Activated CD8-positive, alpha-beta memory T cell treated with anti-CD3 and anti-CD28 coated beads, Interleukin-2, amount 50 U/mL, for 24 hours (primary cell): ENCODE data around the gene CTSC.

Experiments used
- DNase-seq: peaks from one replicate; pipeline ENCODE4 v3.0.0-alpha.2; 2020; ENCODE audit errors: extremely low read depth

CTSC gene

DNA sequence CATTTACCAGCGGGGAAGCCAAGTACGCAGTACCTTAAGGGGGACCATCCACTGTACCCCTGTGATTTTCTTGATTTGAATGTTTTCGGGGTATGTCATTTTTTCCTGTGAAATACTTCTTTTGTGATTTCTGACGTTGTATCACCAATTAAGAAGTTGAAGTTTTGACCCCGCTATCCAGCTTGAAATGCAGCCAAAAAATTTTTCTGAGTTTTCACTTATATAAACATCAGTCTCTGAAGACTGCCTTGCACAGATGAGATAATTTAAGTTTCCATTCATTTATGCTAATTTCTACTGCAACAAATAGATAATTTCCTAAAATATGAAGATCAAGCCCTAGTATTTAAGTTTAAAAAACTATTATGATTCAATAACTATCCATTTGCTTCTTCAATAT lies 20.0 kb downstream of the CTSC start:
- DNase-seq = no peak

DNA sequence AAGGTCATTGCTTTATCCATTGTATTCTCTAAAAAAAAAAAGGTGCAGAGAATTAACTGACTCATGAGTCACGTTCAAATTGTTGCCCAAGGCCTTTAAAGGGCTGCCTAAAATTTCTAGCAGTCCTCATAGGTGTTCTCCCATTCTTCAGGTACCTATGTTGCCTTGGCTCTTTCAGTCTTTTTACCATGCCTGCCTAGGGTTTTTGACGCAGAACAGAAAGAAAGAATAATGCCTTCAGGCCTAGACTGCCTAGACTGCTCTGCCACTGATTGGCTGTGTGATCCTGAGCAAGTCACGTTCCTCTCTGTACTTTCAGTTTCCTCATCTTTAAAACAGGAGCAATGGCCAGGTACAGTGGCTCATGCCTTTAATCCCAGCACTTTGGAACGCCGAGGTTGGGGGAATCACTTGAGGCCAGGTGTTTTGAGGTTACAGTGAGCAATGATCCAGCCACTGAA lies 21.5 kb downstream of the CTSC start:
- no peak for DNase-seq

GRCh38 chr11:88315015-88315414 lies 22.5 kb downstream of the CTSC start:
- DNase-seq = no peak

DNA sequence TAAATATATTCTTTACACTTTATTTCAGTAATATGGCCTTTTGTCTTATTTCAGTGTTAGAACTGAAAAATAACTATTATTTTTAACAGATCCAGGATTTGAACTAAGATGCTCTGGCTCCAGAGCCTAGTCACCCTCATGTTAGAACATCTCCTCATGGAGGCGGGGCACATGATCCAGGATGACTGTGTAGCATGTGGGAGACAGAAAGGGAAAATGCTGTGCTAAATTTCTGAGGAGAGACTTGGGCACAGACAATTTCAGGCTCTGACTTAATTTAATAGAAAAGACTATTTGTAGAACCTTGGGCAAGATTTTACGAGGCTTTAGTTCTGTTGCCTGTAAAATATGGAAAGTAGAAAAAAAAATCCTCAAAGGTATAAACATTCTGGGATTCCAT lies 24.1 kb downstream of the CTSC start:
- no peak for DNase-seq

DNA sequence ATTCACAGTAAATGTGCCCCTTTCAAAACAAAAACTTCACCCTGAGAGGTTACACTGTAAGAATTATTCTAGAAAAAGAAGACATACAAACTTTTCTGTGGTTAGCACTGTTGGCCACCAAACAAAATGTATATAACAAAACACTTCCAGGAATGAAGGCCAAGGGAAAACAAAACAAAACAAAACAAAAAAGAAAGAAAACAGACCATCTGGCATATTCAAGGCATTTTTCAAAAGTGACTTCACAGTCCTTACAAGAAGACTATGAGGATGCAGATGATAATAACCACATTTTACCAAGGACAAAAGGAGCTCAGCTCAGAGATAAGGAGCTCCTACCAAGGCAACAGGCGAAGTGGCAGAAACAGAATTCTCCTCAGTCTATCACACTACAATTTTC lies 24.9 kb downstream of the CTSC start:
- no peak for DNase-seq

DNA sequence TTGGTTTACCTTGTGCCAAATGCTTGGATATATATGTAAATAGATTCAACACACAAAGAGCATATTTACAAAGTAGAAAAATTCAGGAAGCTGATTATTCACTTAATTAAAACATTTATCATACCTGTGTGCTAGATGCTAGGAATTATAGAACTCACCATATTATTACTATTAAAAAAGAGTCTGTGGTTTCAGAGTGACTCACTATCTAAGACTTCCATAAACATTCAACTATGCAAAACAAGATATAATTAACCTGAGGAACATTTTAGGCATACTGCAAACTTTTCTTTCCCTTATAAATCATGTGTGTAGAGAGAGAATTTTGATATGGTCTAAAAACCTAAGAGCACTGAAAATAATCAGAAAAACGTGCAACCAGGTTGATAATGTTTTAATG lies 27.3 kb downstream of the CTSC start:
- DNase-seq = no peak

DNA sequence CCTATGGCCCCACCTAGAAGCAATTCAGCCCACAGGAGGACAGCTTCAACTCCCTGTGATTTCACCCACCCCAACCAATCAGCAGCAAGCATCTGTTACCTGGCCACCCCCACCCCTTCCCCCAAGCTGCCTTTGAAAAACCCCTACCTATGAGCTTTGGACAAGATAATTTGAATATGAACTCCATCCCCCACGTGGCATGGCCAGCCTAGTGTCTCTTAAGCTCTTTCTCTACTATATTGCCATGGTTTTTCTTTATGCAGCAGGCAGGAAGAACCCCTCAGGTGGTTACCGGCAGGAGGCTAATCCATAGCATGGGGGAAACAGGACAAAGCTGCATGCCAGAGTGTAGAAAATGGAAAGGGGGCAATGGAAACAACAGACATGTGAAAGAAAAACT lies 29.0 kb downstream of the CTSC start:
- DNase-seq = no peak

- DNase-seq = no peak
These were observed 29.6 kb downstream of the CTSC start for GRCh38 chr11:88307749-88308425.

DNA sequence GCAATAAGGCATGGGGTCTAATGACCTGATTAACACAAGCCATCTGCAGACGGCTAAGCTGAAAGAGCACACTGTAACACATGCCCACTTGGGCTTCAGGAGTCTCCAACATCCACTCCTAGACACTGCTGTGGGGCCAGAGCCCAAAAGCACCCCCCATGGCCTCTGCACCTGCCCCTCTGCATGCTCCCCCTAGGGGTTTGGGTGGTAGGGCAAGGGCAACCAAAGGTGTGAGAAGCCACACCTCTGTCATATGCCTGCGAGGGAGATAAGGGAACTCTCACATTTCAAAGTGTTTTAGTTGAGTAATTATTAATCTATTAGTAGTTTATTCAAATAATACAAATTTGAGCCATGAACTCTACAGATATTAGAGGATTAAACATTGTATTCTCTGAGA lies 30.8 kb downstream of the CTSC start:
- DNase-seq = no peak

DNA sequence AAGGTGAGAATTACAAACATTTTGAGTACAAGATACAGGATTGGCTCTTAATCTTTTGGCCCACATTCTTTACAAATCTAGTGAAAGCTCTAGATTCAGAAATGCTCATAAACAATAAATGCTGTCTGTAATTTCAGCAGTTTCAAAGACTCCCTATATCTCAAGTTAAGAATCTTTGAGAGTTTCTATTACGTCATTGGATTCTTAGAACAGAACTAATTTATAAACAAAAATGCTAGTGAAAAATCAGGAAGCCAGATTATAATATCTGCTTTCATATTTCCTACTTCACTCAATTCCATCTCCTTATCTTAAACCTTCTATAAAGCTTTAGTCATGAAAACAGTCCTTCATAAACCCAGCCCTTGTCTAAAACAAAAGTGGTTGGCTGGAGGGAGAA lies 32.1 kb downstream of the CTSC start:
- DNase-seq = no peak

- no peak for DNase-seq
These were observed 33.2 kb downstream of the CTSC start for GRCh38 chr11:88304352-88304751.

DNA sequence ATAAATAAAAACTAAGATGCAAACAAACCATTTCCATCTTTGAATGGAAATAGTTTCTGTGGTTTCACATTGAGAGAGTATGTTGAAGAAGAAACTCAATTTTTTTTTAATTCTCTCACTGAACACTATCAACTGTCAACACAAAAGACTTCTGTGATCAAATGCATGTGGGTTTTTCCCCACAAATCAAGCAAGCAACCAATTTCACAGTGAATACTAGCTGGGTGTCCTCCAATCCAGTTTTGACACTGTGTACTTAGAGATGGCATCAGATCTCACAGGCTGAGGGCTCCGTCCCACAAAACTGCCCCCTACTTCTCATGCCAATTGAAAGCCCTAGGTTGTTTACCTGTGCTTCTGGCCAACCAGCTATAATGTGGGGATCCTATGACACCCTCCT lies 34.5 kb downstream of the CTSC start:
- DNase-seq = no peak

GRCh38 chr11:88301488-88302140 lies 35.9 kb downstream of the CTSC start:
- no peak for DNase-seq

GRCh38 chr11:88300888-88301487 lies 36.5 kb downstream of the CTSC start:
- DNase-seq = no peak

DNA sequence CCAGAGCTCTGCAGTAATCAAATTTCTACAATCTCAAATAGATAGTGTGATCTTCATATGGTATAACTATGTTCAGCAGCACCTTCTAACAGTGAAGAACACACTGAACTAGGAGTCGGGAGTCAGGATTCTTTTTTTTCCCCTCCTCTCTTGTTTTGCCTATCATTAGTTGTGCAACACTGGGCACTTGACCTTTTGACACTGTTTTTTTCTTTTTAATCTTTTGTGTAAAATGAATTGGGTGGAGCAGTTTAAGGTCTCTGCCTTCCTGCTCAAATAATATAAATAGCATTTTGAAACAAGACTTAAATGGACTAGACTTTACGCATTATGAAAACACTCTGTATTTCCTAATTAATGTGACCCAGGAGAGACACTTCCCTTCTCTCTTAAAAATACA lies 39.7 kb downstream of the CTSC start:
- DNase-seq = no peak

DNA sequence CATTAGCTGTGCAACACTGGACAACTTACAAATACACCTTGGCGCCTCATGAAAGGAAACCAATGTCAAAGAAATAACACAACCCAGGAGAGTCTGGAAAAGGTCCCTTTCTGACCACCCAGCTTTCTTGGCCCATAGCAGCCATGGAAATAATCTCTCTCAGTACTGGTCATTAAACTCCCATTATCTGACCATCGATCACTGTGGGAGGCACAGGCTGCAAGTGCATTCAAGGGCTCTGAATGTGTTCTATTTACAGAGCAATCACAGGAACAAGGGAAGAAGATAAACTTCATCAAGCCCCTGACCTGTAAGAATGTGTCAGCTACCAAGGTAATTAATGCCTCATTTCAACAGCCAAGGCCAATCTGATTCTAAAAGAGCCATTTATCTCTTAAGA lies 40.1 kb downstream of the CTSC start:
- DNase-seq = no peak

- DNase-seq = no peak
These were observed 42.5 kb downstream of the CTSC start for GRCh38 chr11:88295028-88295427.

DNA sequence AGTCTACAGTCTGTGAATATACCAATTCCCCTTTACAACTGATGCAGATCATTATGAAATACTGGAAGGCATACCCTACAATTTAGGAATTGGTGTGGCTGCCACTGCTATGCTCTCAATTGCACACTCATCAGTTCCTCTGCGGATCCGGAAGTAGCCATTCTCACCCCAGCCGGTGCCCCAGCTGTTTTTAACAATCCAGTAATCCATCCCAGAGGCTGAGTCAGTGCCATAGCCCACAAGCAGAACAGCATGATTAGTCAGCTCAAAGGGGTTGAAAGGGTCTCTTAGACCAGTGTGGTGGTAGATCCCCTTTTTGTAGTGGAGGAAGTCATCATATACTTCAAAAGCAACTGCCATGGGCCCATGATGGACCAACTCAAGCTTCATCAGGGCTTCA lies 43.6 kb downstream of the CTSC start:
- no peak for DNase-seq

GRCh38 chr11:88292171-88292843 lies 45.2 kb downstream of the CTSC start:
- DNase-seq = no peak

GRCh38 chr11:88288560-88288959 lies 49.0 kb downstream of the CTSC start:
- no peak for DNase-seq

GRCh38 chr11:88284336-88285050 lies 53.0 kb downstream of the CTSC start:
- DNase-seq = no peak
